GM13977 (cell line): ENCODE results near the gene CLDND2.
A peak's percentile ranks its signal among the peaks of the same experiment; 100 is the strongest.

Experiments
- DNase-seq: peaks from one replicate; pipeline ENCODE4 v3.0.0; 2012; ENCODE audit warnings: low spot score
- in situ Hi-C: fragments of 300-500 bp; cut with MboI; formaldehyde crosslinking; loops from one replicate; pipeline ENCODE4 v1.12.0; 2022; ENCODE audit warnings: low sequenced_read_pairs, low pct_unique_long_range_greater_than_20kb, mixed read lengths, inconsistent platforms; ENCODE audit not compliant: unreplicated experiment
- TF ChIP-seq, protein P1 (sequence below): IDR thresholded peaks from 2 replicates; pipeline ENCODE4 v1.5.1; 2012; ENCODE audit warnings: mild to moderate bottlenecking, control low read depth; ENCODE audit not compliant: insufficient read depth; ENCODE audit errors: extremely low read depth, missing control alignments

The CLDND2 gene

DNA sequence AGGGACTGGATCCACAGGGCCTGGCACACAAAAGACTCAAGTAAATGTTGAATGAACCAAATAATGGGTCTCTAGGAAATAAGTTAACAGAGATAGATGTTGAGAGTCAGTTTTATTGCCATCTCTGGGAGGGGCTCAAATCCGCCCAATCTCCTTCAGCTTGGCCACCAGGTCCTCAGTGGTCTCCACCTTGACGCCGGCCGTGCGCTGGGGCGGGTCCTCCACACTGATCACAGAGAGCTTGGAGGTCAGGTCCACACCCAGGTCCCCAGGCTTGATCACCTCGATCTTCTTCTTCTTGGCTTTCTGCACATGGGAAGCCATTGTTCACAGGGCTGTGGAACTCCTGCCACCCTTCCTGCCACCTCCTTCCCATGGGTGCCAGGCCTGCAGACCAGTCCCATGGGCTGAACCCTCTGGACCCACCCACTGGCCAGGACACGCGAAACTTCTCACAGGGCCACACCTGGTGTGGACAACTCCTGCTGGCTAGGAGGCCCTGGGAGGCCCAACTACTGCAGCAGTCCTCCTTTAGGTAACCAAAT lies 23.7 kb downstream of the CLDND2 start:
- in situ Hi-C loops = loop anchor here (25.0 kb wide), 1 partner anchor 317 kb away; no protein-coding TSS in a partner anchor
- no peak for DNase-seq
- TF ChIP-seq, protein P1, sequence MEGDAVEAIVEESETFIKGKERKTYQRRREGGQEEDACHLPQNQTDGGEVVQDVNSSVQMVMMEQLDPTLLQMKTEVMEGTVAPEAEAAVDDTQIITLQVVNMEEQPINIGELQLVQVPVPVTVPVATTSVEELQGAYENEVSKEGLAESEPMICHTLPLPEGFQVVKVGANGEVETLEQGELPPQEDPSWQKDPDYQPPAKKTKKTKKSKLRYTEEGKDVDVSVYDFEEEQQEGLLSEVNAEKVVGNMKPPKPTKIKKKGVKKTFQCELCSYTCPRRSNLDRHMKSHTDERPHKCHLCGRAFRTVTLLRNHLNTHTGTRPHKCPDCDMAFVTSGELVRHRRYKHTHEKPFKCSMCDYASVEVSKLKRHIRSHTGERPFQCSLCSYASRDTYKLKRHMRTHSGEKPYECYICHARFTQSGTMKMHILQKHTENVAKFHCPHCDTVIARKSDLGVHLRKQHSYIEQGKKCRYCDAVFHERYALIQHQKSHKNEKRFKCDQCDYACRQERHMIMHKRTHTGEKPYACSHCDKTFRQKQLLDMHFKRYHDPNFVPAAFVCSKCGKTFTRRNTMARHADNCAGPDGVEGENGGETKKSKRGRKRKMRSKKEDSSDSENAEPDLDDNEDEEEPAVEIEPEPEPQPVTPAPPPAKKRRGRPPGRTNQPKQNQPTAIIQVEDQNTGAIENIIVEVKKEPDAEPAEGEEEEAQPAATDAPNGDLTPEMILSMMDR = no peak

DNA sequence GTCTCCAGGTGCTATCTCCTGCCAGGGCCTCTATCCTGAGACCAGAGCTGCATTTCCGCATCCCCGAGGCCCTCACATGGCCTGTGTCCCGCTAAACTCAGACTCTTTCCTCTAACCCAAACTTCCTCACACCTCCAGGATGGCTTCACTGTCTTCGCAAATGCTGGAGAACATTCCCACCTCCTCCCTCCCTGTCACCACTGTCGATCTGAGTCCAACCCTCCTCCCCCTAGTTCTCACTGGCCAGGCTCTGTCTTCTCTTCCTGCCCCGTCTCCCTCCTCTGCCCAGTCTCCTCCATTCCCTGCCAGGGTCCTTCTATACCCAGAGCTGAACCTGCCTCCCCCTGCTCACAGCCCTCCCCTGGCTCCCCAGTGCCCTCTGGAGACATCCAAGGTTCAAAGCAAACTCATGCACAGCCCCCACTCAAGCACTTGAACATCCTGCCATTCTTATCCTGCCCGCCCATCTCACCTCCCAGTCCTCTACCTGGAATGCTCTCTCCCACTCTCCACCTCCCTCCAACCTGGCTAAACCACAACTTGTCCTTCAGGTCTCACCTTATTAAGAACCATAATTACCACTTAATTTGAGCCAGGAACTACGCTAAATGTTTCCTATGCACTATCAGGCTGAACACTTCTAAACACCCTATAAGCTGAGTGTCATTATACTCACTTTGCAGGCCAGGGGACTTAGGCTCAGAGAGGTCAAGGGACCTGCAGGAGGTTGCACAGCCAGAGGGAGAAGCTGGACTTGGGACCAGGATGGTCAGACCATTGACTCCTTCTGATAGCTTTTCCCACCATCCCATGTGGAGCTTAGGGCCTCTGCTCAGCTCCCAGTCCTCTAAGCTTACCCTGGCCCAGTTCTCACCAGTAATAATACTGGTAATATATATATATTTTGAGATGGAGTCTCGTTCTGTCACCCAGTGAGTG lies 25.9 kb downstream of the CLDND2 start:
- DNase-seq = no peak
- in situ Hi-C loops = loop anchor here (25.0 kb wide), 1 partner anchor 319 kb away; no protein-coding TSS in a partner anchor
- TF ChIP-seq, protein P1 = no peak

DNA sequence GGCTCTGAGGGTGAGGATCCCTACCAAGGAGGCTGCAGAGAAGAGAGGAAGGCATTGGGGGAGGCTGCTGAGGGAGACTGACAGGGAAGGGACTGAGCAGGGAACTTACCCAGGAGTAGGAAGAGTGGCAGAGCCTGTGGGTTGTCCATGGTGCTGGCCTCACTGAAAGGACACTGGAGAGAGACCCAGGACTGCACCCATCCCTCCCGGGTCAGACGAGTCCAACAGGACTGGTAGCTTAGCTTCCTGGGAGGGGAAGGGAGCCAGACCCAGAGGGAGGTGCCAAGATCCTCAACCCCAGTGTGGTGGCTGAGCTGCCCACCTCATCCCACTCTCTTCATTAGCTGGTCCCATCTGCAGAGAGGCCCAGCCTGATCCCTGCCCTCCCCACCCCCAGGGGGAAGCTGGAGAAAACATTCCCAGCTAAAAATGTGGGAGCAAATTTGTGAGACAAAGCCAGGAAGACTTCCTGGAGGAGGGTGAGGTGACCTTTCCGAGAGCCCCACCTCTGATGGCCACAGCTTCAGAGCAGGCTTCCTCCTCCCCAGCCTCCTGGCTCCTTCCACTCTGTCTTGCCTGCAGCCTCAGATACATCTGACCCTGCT lies 26.7 kb downstream of the CLDND2 start, which contains the start of gene VSIG10L:
Gene VSIG10L, minus strand, starts transcription at position 164 of the 605 bp plus-strand sequence. Its CDS starts 15 bp downstream, at position 149.
- TF ChIP-seq, protein P1 = no peak
- no peak for DNase-seq
- in situ Hi-C loops = loop anchor here (25.0 kb wide), 1 partner anchor 320 kb away; no protein-coding TSS in a partner anchor

DNA sequence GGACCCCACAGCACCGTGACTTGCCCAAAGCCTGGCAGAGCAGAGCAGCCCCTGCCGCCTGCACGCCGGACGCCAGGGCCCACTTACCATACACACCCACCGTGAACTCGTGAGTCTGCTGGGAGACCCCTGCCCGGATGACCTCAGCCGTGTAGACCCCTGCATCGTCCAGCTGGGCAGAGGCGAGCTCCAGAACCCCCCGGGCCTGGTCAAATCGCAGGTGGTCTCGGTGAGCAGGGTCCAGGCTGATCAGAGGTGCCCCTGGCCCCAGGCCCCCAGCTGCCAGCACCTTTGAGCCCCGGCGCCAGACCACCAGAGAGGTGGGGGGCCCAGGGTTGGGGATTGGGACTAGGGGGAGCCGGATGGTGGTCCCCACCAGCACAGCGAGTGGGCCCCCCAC lies 27.7 kb downstream of the CLDND2 start:
- TF ChIP-seq, protein P1 = no peak
- in situ Hi-C loops = loop anchor here (25.0 kb wide), 1 partner anchor 321 kb away; no protein-coding TSS in a partner anchor
- DNase-seq = no peak

DNA sequence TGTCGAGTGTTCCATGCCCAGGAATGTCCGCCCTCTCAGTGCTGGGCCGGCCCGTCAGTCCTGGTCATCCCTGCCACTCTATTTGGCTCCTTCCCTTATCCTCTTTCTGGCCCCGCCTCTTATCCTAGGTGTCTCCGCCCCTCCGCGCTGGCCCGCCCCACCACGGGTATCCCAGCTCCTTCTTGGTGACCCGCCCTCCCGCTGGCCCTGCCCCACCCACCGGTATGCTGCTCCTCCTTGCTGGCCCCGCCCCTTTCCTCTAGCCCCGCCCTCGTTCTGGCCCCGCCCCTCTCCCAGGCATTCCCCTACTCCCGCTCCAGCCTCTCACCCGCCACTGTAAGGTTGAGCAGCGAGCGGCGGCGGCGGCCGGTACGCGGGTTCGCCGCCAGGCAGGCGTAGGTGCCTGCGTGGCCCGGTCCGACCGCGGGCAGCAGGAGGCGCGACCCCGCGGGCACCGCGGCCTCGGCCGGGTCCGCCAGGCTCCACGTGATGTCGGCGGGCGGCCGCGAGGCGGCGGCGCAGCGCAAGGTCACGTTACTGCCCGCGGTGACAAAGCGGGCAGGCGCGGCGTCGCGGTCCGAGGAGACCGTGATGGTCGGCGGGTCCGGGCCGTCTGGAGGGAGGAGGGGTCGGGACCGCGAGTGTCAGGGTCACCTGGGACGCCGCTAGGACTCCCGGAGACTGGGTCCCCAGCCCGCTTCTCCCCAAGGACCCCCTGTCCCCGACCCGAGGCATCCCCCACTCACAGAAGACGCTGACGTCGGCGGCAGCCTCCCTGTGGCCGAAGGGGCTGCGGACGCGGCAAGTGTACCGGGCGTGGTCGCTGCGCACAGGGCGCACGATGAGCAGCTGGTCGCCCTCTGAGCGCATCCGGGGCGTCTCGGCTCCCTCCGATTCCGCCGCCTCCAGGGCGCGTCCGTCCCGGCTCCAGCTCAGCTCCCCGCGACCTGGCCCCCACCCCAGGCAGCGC lies 28.8 kb downstream of the CLDND2 start:
- in situ Hi-C loops = loop anchor here (10.0 to 25.0 kb wide), 2 partner anchors 95 to 322 kb away; no protein-coding TSS in a partner anchor
- TF ChIP-seq, protein P1 = peak; percentile 50
- DNase-seq = peak; percentile 100
